T-helper 17 cell (primary cell): ENCODE data around the gene TSC22D1. TPM values are rescaled to one million over a fixed set of nuclear protein-coding genes. Genes with fewer than 3 reads are reported as not detected.

ENCODE experiments used
- total RNA-seq, 4 donors: library from RNA in 2 of 4; stranded (reverse) in 2 of 4; gene quantifications; one replicate each; pipeline ENCODE4 v1.2.3 and lab custom pipeline; 2022 to 2026

The TSC22D1 gene
- total RNA-seq, 2 donors from 2014 or later: 31.2 to 85.4 TPM

Other genes starting within 250 kb of the TSC22D1 start
- not detected for gene SERP2, start 202.5 kb downstream of the TSC22D1 start, total RNA-seq